Measurements from ENCODE around the gene FBLN1.
"Not testable (repeated sequence)": the region's sequence is repeated elsewhere in the genome, so short reads cannot be mapped to it uniquely, and the experiment has no call there.

FBLN1 gene

DNA sequence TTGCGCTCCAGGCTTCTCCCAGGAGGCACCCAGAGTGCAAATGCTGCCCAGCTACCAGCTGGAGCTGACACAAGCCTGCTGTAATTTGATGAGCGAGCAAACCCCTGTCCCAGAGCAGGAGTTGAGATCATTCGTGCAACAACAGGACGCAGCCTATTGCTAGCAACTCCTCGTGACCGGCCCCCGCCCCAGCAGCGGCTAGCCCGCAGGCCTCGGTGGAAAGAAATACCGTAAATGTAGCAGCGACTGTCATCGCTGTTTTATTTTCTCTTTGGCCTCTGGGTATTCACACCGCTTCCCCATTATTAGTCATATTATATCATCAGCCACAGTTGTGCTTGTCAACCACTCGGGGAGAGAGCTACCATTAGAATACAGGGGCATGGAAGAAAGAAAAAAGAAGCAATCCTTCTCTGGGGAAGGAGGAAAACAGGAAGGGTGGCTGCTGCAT, 109.8 kb downstream of the FBLN1 start:
- DNase-seq (ENCODE audit: low read depth, low spot score), result no peak
- H3K4me3 ChIP-seq (ENCODE audit: low read length), result no peak overlapping the region

DNA sequence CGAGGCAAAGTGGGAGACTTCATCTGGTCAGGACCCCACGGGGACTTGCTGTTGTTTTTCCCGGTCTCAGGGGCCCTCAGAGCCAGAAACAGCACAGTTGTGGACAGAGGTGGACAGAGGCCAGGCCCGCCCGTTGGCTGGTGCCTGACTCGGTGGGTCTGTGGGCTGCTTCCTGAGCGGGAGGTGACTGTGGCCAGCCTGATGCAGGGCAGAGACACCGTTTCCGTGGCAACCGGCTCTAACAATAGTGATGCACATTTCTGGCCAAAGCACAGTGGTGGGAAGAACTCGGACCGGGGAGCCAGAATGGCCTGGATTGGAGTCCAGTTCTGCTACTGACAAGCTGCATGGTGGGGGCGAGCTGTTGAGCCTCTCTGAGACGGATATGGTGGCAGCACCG, 110.3 kb downstream of the FBLN1 start:
- no peak overlapping the region for H3K4me3 ChIP-seq (ENCODE audit: low read length)
- no peak for DNase-seq (ENCODE audit: low read depth, low spot score)

DNA sequence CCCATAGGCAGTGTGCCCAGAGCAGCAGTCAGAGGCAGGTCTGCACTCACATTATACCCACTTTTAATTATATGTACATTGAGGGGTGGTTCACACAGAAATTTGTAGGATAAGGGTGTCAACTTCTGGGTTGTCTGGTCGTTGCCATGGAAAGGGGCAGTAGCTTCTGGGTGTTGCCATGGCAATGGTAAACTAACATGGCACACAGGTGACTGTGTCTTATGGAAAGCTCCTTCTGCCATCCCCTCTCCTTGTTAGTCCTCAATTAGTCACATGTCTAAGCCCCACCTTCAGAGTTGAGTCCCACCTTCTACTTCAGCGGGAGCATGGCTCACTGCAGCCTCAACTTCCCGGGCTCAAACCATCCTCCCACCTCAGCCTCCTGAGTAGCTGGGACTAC, 112.7 kb downstream of the FBLN1 start:
- H3K4me3 ChIP-seq (ENCODE audit: low read length), result no peak overlapping the region
- DNase-seq (ENCODE audit: low read depth, low spot score), result no peak

DNA sequence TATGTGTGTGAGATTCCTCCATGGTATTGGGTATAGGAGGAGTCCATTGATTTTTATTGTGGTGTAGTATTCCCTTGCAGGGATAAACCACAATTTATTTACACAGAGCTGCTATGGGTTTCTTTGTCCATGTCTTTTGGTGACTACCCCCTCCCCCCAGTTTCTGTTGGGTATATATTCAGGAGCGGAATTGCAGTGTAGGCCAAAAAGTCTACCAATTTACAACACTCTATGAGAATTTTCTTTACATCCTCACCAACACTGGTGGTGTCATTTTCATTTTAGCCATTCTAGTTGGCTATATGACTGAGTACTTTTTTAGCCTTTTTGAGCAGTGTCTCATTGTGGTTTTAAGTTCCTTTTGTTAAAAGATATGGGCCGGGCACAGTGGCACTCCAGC, 113.7 kb downstream of the FBLN1 start:
- no peak overlapping the region for H3K4me3 ChIP-seq (ENCODE audit: low read length)
- no peak for DNase-seq (ENCODE audit: low read depth, low spot score)

DNA sequence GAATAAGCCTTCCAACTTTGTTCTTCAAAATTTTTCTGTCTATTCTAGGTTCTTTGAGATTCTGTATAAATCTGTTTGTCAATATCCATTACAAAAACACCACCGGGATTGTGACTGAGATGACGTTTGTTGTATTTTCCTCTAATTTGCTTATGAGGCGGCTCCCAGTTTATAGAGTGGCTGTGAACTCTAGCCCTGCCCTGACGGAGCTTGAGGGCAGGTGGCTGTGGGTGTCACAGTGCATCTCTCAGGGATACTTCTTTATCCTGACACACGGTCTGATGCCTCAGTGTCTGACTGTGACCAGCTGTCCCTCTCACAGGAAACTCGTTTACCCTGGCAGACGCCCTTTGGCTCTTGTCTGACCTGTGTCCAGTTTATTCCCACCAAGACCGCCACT, 115.3 kb downstream of the FBLN1 start:
- DNase-seq (ENCODE audit: low read depth, low spot score), result no peak
- H3K4me3 ChIP-seq (ENCODE audit: low read length), result no peak overlapping the region

DNA sequence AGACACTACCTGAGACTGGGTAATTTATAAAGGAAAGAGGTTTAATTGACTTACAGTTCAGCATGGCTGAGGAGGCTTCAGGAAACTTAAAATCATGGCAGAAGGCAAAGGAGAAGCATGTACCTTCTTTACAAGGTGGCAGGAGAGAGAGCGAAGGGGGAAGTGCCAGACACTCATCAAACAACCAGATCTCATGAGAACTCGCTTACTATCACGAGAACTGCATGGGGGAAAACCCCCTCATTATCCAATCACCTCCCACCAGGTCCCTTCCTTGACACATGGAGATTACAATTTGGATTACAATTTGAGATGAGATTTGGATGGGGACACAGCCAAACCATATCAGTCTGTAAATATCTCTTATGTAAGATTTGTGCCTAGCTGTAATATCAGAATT, 118.0 kb downstream of the FBLN1 start:
- H3K4me3 ChIP-seq (ENCODE audit: low read length), result no peak overlapping the region
- no peak for DNase-seq (ENCODE audit: low read depth, low spot score)

DNA sequence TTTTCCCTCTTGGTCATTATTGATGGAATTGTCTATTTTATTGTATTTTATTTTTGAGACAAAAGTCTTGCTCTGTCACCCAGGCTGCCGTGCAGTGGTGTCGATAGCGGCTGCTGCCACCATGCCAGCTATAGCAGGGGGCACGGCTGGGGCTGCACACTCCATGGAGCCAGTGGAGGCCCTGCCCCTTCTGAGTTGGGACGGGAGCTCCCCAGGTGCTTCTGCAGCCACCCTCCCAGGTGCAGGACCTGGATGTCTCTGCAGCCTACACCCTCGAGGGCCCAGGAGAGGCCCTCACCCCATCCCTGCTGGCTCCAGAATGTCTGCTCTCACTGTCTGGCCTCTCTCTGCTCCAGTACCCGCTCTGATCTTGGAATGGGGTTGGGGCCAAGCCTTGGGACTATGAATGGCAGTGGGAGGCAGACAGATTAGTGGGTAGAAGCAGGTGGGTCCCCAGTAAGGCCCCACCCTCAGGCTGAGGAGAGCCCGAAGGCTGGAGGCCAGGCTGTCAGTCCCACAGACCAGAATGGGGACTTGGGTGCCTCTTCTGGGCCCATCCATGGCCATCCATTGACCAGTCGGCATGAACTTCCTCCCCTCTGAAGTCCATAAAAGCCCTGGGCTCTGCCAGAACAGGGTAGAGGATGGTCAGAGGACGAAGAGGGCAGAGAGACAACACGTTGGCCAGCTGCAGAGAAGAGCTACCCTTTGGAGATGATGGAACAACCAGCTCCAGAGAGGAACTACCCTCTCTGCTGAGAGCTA, 119.3 kb downstream of the FBLN1 start:
- H3K4me3 ChIP-seq (ENCODE audit: low read length), result no peak overlapping the region
- DNase-seq (ENCODE audit: low read depth, low spot score), result no peak

DNA sequence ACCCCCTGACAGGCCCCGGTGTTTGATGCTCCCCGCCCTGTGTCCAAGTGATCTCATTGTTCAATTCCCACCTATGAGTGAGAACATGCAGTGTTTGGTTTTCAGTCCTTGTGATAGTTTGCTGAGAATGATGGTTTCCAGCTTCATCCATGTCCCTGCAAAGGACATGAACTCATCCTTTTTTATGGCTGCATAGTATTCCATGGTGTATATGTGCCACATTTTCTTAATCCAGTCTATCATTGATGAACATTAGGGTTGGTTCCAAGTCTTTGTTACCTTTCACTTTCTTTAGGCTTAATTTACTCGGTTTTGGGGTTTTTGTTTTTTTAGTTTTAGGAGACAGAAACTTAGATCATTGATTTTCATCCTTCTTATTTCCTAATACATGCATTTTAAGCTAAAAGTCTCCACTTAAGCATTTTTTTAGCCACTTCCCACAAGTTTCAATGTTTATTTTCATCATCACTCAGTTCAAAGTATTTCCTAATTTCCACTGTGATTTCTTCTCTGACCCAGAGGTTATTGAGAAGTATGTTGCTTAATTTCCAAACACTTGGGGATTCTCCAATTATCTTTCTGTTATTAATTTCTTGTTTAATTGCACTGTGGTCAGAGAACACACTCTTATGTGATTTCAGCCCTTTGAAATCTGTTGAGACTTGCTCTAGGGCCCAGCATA, 120.9 kb downstream of the FBLN1 start:
- DNase-seq (ENCODE audit: low read depth, low spot score); H3K4me3 ChIP-seq (ENCODE audit: low read length): not testable (repeated sequence)

DNA sequence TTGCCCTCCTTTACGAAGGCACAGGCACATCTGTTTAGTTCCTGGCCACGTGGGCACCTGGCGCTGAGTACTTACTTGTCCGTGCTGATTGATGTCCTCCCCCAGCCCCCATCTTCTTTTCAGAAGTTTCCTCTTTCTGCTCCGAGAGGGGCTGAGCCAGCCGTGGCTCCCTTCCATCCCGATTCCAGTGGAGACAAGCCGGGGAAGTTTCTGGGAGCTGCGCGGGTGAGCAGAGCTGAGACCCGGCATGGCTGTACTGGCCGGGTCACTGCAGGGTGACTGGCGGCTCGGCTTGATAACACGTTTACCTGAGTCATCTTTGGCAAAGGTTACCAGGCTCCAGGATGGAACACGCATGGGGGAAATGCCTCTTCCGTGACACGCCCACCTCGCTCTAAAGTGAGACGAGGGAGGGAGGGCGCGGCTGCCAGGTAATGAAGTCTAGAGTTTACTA, 123.5 kb downstream of the FBLN1 start:
- no peak for DNase-seq (ENCODE audit: low read depth, low spot score)
- no peak overlapping the region for H3K4me3 ChIP-seq (ENCODE audit: low read length)

DNA sequence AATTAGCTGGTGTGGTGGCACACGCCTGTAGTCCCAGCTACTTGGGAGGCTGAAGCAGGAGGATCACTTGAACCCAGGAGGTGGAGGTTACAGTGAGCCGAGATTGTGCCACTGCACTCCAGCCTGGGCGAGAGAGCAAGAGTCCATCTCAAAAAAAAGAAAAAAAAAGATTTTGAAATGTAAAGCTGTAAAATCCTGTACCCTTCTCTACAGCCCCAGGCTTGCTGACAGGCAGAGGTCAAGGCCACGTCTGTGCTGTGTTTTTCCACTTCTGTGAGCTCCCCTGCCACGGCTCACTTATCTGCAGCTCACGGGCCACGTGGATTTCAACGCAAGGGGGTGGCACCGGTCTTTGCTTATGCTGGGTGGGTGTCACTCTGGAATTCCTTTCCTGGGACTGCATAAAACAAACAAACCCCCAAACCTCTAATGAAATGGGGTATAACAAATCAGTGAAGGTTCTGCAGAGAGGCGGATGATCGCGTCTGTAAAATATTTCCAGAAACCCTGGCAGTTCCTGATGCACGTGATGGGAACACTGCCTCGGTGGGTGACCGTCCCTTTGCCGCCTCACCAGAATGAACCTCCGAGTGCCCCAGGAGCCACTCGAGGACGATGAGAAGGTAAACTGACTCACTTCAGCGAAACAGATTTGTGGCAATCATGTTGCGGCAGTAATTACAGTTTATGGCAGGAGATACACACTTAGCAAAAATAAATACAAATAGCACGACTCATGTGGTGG, 125.0 kb downstream of the FBLN1 start:
- no peak overlapping the region for H3K4me3 ChIP-seq (ENCODE audit: low read length)
- DNase-seq (ENCODE audit: low read depth, low spot score), result no peak

DNA sequence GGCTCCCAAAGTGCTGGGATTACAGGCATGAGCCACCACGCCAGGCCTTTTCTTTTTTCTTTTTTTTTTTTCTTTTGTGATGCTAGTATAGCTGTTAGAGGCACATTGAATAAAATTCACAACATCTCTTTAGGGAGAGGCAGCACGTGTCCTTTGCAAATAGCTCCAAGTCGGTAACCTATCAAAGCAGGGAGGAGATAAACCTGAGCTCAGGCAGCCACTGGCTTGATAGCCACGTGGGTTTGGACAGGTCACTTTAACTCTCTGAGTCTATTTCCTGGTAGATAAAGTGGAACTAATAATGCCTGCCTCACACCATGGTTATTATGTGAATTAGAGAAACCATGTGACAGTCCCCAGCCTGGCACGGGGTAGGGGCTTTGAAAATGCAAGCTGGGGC, 125.8 kb downstream of the FBLN1 start:
- H3K4me3 ChIP-seq (ENCODE audit: low read length), result no peak overlapping the region
- no peak for DNase-seq (ENCODE audit: low read depth, low spot score)

DNA sequence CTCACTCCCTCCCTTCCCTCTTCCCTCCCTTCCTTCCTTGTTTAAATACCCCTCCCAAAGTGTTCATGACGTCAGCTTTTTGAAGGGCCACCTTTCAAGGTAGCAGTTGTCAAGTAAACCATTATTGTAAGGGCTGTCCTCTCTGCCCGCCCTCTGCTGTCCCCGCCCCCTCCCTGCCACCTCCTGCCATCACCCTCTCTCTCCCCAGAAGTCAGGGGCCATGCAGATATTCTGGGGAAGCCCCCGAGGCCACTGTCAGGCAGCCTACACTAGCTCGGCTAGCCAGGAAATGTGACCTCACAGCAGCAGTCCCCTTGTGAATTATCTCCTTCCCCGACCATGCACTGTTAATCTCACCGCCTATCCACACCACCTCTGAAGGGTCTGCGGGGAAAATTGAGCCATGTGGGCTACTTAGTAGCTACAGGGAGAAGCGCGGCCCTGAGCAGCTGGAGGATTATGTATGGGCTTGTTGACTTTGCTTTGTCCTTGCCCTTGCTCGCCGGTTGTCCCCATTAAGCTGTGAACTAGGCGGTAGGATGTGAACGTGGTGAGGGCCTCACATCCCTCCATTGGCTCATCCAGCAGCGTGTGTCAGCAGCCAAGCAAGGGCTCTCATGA, 126.9 kb downstream of the FBLN1 start:
- H3K4me3 ChIP-seq (ENCODE audit: low read length), result no peak overlapping the region
- no peak for DNase-seq (ENCODE audit: low read depth, low spot score)

DNA sequence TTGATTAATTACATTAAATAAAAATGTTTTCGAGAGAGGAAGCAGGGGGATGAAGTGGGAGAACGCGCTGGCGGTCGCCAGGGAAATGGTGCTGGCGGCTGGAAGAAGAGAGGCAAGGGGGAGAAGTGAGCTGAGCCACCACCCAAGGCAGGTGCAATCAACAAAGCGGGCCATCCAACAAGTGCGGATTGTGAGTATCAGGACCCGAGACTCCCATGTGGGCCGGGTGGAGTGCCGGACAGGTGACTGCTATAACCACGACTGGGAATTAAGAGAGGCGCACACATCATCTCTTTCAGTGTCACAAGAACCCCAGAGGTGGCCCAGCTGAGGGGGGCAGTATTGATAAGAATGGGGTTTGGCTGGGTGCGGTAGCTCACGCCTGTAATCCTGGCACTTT, 127.8 kb downstream of the FBLN1 start:
- no peak overlapping the region for H3K4me3 ChIP-seq (ENCODE audit: low read length)
- DNase-seq (ENCODE audit: low read depth, low spot score), result no peak

DNA sequence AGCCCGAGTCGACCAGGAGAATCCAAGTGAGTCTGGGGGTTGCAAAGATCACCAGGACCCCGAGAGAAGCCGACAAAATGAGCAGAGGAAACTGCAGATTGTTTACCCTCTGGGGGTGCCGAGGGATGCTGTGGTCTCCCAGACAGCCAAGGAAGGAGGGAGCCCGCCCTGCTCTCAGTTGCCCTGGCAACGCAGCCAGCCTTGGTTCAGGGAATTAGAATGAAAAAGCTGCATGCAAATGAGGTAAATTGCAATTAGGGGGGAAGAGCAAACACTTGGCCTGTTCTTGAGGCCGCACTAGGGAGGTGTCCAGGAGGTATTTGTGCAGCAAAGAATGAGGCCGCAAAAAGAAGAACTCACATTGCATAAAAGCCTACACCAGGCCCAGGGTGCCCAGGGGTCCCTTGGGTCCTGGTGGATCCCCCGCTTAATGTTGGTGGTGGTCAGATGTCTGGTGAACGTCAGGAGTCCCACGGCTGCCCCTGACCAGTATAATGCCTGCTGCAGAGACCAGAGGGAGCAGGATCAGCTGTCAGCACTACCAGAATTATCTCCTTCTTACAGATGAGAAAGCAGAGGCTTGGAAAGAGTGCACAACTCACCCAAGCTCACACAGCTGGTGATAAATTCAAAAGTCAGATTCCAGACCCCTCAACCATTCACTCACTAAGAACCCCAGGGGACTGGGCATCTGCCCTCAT, 128.6 kb downstream of the FBLN1 start:
- H3K4me3 ChIP-seq (ENCODE audit: low read length), result no peak overlapping the region
- DNase-seq (ENCODE audit: low read depth, low spot score), result no peak

DNA sequence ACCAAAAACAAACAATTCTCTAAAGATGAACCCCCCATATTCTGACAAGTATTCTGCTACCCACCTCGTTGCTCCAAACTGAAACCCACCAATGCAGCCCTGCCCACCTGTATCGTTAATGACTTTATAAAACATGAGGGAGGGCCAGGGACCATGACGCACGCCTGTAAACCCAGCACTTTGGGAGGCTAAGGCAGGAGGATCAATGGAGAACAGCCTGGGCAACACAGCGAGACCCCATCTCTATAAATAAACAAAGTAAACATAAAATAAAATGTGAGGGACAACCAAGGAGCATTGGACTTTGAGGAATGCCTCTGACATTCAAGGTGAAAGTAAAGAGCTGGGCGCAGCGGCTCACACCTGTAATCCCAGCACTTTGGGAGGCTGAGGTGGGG, 129.2 kb downstream of the FBLN1 start:
- no peak for DNase-seq (ENCODE audit: low read depth, low spot score)
- H3K4me3 ChIP-seq (ENCODE audit: low read length), result no peak overlapping the region

DNA sequence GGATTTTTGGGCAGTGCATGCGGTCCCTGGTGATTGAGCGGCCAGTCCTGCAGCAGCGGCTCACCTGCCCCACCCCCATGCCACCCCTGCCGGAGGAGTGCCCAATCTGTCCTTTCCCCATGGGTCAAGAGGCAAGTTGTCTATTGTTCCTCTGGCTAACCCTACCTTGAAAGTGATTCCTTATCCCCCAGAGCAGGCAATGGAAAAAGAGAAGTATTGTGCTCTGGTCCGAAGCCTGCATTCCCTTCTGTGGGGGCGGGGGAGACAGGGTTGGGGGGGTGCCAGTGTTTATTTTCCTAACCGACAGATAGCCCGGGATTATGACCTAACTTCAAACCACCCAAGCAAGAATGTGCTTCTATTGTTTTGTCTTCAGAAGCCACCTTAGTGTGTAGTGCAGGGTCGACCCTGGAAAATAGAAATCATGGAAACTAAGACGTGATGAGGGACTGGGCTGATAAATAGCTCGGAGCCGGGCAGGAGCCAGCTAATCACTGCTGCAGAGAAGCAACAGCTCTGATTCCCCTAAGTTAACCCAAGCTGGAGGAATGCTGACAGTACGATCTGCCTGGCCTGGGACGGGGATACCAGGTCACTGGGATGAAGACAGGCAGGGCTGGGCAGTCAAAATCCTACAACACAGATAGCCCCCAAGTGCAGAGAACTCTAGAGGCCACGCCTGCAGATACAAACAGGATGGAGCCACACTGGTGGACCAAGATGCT, 130.3 kb downstream of the FBLN1 start:
- no peak for DNase-seq (ENCODE audit: low read depth, low spot score)

DNA sequence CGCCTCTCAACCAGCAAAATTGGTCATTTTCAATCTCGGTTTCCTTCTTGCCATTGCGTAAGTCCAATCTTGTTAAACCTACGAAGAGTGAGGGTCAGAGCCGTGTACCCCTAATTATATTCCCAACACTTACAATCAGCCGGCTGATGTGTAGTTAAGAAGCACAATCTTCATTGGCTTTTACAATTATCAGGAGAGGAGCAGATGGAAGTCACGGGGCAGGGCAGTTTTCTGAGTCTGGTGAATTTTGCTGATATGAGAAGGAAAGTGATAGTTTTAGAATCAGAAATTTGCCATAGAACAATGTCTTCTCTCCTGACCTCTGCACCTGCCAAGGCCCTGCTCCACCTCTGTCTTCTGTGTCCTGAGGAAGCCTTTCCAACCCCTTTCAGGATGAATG, 134.0 kb downstream of the FBLN1 start:
- DNase-seq (ENCODE audit: low read depth, low spot score), result no peak
- no peak overlapping the region for H3K4me3 ChIP-seq (ENCODE audit: low read length)

More for the DNA sequence above, 130.3 kb downstream of the FBLN1 start:
- no peak overlapping the region for H3K4me3 ChIP-seq (ENCODE audit: low read length)

DNA sequence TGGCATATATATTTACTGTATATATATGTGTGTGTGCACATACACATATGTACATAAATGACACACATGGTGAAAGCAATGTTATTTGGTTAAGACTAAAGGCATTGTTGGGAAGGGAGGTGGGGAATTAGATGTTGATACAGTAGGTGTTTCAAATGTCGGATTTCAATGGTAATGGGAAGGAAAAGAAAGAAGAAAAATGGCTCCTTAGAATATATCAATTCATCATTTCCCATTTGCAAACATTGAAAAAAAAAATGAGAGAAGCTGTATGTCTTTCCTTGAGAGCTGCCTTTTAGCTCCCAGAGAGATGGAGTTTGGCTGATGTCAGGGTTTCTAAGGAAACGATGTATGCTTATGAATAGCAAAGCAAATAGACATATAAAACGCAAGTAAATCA, 135.5 kb downstream of the FBLN1 start:
- DNase-seq (ENCODE audit: low read depth, low spot score), result no peak
- H3K4me3 ChIP-seq (ENCODE audit: low read length), result no peak overlapping the region
